Choroid plexus epithelial cell (primary cell): ENCODE measurements around the gene RAI14.

ENCODE experiments used
- DNase-seq: peaks from one replicate; pipeline ENCODE4 v3.0.0-alpha.2; 2010; ENCODE audit warnings: low read depth
- H3K4me3 ChIP-seq: 2 replicates; pipeline ENCODE4 v1.5.1; 2011; ENCODE audit warnings: low read depth, mild to moderate bottlenecking, control low read depth, low read length, moderate library complexity
- CTCF ChIP-seq: conservative IDR thresholded peaks from 2 replicates; pipeline ENCODE4 v1.5.1; 2011; ENCODE audit warnings: low read depth, mild to moderate bottlenecking, control low read depth, inconsistent platforms, low read length, moderate library complexity

The RAI14 gene

GRCh38 chr5:34675857-34676256, 19.7 kb downstream of the RAI14 start:
- TF ChIP-seq CTCF, result no peak
- H3K4me3 ChIP-seq, result no peak overlapping the region
- no peak for DNase-seq

- TF ChIP-seq CTCF, result no peak
- peak; percentile 54 for DNase-seq
Measured at GRCh38 chr5:34676416-34676815, 20.3 kb downstream of the RAI14 start.

GRCh38 chr5:34677428-34677827, 21.3 kb downstream of the RAI14 start:
- DNase-seq, result no peak
- TF ChIP-seq CTCF, result no peak
- no peak overlapping the region for H3K4me3 ChIP-seq

More at GRCh38 chr5:34676416-34676815, 20.3 kb downstream of the RAI14 start:
- H3K4me3 ChIP-seq, result no peak overlapping the region

GRCh38 chr5:34680896-34681295, 24.8 kb downstream of the RAI14 start:
- TF ChIP-seq CTCF, result no peak
- no peak for DNase-seq
- no peak overlapping the region for H3K4me3 ChIP-seq

GRCh38 chr5:34682926-34683623, 26.9 kb downstream of the RAI14 start:
- no peak overlapping the region for H3K4me3 ChIP-seq
- DNase-seq, result peak; percentile 59
- no peak for TF ChIP-seq CTCF

- DNase-seq, result peak; percentile 48
- H3K4me3 ChIP-seq, result no peak overlapping the region
- peak; percentile 13 for TF ChIP-seq CTCF
Measured at GRCh38 chr5:34684281-34684979, 28.3 kb downstream of the RAI14 start.

- H3K4me3 ChIP-seq, result no peak overlapping the region
- DNase-seq, result no peak
- TF ChIP-seq CTCF, result no peak
Measured at GRCh38 chr5:34684980-34685352, 28.8 kb downstream of the RAI14 start.
